HEK293 (cell line): ENCODE data around the gene PRKCE.
A peak's percentile ranks its signal among the peaks of the same experiment; 100 is the strongest.

Source experiments
- CTCF ChIA-PET: fragments of 350-600 bp; formaldehyde crosslinking; extraction: SDS; loops from one replicate; lab custom pipeline; 2021; ENCODE audit warnings: antibody characterized with exemption; lab: Yijun Ruan, JAX
- POLR2A ChIA-PET: fragments of 300-600 bp; formaldehyde crosslinking; extraction: SDS; loops from one replicate; lab custom pipeline; 2020; ENCODE audit warnings: antibody characterized with exemption, inconsistent platforms; lab: Yijun Ruan, JAX
- H3K27ac ChIP-seq: fragments of 200-500 bp; sonication (Bioruptor generic); 2 replicates; pipeline ENCODE4 v1.5.1; 2014; ENCODE audit warnings: low read depth, low read length, control low read depth, inconsistent platforms; ENCODE audit errors: extremely low read depth
- H3K36me3 ChIP-seq, 2 experiments: fragments of 200-500 bp in 1 of 2; sonication (Bioruptor generic) in 1 of 2; 1 replicate in 1 of 2; 2 replicates in 1 of 2; pipeline ENCODE4 v1.5.1; 2014 to 2017; ENCODE audit warnings: inconsistent platforms in 2 of 2, low read length in 2 of 2; ENCODE audit not compliant: control insufficient read depth in 2 of 2, insufficient read depth in 1 of 2
- H3K4me1 ChIP-seq: fragments of 200-500 bp; sonication (Bioruptor generic); 2 replicates; pipeline ENCODE4 v1.5.1; 2014; ENCODE audit warnings: mild to moderate bottlenecking, low read length, inconsistent platforms; ENCODE audit not compliant: control insufficient read depth, insufficient read depth
- H3K4me3 ChIP-seq: 2 replicates; pipeline ENCODE4 v1.5.1; 2011; ENCODE audit warnings: low read depth, mild to moderate bottlenecking, control low read depth, low read length, moderate library complexity
- H3K9me3 ChIP-seq: fragments of 200-500 bp; sonication (Bioruptor generic); 2 replicates; pipeline ENCODE4 v1.5.1; 2014; ENCODE audit warnings: low read depth, low read length, inconsistent platforms; ENCODE audit not compliant: control insufficient read depth, insufficient read depth
- MZF1 ChIP-seq: fragments of 450-650 bp; formaldehyde crosslinking; IDR thresholded peaks from 2 replicates; pipeline ENCODE4 v1.5.1; 2017; ENCODE audit warnings: missing biosample characterization, missing genetic modification characterization, borderline replicate concordance
- ZNF112 ChIP-seq: fragments of 450-650 bp; formaldehyde crosslinking; IDR thresholded peaks from 2 replicates; pipeline ENCODE4 v1.5.0; 2017; ENCODE audit warnings: missing biosample characterization, missing genetic modification characterization
- ZNF121 ChIP-seq: fragments of 450-650 bp; formaldehyde crosslinking; IDR thresholded peaks from 2 replicates; pipeline ENCODE4 v1.5.1; 2016; ENCODE audit warnings: missing biosample characterization, missing genetic modification characterization
- ZNF140 ChIP-seq: fragments of 450-650 bp; formaldehyde crosslinking; IDR thresholded peaks from 2 replicates; pipeline ENCODE4 v1.5.1; 2016; ENCODE audit warnings: missing biosample characterization, missing genetic modification characterization
- ZNF175 ChIP-seq: fragments of 450-650 bp; formaldehyde crosslinking; IDR thresholded peaks from 2 replicates; pipeline ENCODE4 v1.5.1; 2016; ENCODE audit warnings: missing biosample characterization, missing genetic modification characterization
- ZNF341 ChIP-seq: fragments of 450-650 bp; formaldehyde crosslinking; IDR thresholded peaks from 2 replicates; pipeline ENCODE4; 2016; ENCODE audit warnings: low read depth, missing biosample characterization, missing genetic modification characterization
- ZNF514 ChIP-seq: fragments of 450-650 bp; formaldehyde crosslinking; IDR thresholded peaks from 2 replicates; pipeline ENCODE4 v1.5.1; 2016; ENCODE audit warnings: missing biosample characterization, missing genetic modification characterization
- ZNF529 ChIP-seq: fragments of 450-650 bp; formaldehyde crosslinking; IDR thresholded peaks from 2 replicates; pipeline ENCODE4 v1.5.1; 2017; ENCODE audit warnings: missing genetic modification characterization, missing biosample characterization; ENCODE audit not compliant: insufficient replicate concordance
- ZNF558 ChIP-seq: fragments of 450-650 bp; formaldehyde crosslinking; IDR thresholded peaks from 2 replicates; pipeline ENCODE4 v1.5.1; 2016; ENCODE audit warnings: missing biosample characterization, missing genetic modification characterization
- ZNF626 ChIP-seq: fragments of 450-650 bp; sonication (Bioruptor Pico); formaldehyde crosslinking; IDR thresholded peaks from 2 replicates; pipeline ENCODE4 v1.5.1; 2018; ENCODE audit warnings: missing biosample characterization, missing genetic modification characterization, inconsistent platforms
- ZNF654 ChIP-seq: fragments of 450-650 bp; formaldehyde crosslinking; IDR thresholded peaks from 2 replicates; pipeline ENCODE4 v1.5.1; 2016; ENCODE audit warnings: low read depth, missing biosample characterization, missing genetic modification characterization
- ZNF660 ChIP-seq: fragments of 450-650 bp; IDR thresholded peaks from 2 replicates; pipeline ENCODE4 v1.5.1; 2018; ENCODE audit warnings: missing biosample characterization, mild to moderate bottlenecking, missing genetic modification characterization
- TF ChIP-seq, protein P1 (sequence below): fragments of 450-650 bp; formaldehyde crosslinking; IDR thresholded peaks from 2 replicates; pipeline ENCODE4 v1.5.1; 2016; ENCODE audit warnings: missing biosample characterization, missing genetic modification characterization
- TF ChIP-seq, protein P2 (sequence below): fragments of 450-650 bp; formaldehyde crosslinking; IDR thresholded peaks from 2 replicates; pipeline ENCODE4 v1.5.1; 2017; ENCODE audit warnings: missing biosample characterization, missing genetic modification characterization
- TF ChIP-seq, protein P3 (sequence below): fragments of 450-650 bp; formaldehyde crosslinking; IDR thresholded peaks from 2 replicates; pipeline ENCODE4 v1.5.1; 2017; ENCODE audit warnings: missing biosample characterization, missing genetic modification characterization
- TF ChIP-seq, protein P4 (sequence below): fragments of 450-650 bp; formaldehyde crosslinking; IDR thresholded peaks from 2 replicates; pipeline ENCODE4 v1.5.1; 2017; ENCODE audit warnings: missing biosample characterization, missing genetic modification characterization
- TF ChIP-seq, protein P5 (sequence below): IDR thresholded peaks from 2 replicates; pipeline ENCODE4 v1.6.1; 2011; ENCODE audit warnings: mild to moderate bottlenecking, low read depth, low read length, borderline replicate concordance
- TF ChIP-seq, protein P6 (sequence below): fragments of 450-650 bp; IDR thresholded peaks from 2 replicates; pipeline ENCODE4 v1.5.1; 2018; ENCODE audit warnings: missing biosample characterization, mild to moderate bottlenecking, missing genetic modification characterization

Gene PRKCE

DNA sequence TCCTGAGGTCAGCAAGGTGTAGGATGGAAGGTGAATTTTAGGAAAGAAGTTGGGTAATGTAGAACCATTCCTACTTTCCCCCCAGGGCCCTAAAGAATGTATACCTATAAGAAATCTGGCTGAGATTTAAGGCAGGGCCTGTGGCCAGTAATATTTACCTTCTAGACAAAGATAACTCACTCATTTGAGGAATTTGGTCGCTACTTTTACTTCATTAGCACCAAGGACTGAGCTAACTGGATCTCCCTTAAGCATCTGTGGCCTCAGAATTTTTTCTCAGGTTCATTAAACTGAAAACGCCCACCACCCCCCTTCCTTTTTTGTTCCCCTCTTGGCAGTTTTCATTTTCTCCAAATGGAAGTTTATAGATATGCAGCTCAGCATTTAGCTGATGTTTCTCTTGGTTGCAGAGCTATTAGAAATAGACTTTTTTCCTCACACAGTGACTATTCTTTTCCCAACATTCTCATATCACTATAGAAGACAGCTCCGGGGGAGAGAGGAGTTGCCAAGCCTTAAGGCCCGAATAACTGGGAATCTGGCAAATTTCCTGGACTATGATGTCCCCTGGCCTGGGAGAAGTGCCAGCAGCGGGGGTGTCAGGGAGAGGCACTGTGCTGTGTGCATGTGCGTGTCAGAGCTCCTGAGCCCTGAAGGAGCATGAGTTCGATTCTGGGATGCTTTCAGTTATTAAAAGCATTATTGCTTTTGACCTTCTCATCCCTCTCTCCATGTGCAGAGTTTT, 310.9 kb downstream of the PRKCE start (continued):
- TF ChIP-seq, protein P1, sequence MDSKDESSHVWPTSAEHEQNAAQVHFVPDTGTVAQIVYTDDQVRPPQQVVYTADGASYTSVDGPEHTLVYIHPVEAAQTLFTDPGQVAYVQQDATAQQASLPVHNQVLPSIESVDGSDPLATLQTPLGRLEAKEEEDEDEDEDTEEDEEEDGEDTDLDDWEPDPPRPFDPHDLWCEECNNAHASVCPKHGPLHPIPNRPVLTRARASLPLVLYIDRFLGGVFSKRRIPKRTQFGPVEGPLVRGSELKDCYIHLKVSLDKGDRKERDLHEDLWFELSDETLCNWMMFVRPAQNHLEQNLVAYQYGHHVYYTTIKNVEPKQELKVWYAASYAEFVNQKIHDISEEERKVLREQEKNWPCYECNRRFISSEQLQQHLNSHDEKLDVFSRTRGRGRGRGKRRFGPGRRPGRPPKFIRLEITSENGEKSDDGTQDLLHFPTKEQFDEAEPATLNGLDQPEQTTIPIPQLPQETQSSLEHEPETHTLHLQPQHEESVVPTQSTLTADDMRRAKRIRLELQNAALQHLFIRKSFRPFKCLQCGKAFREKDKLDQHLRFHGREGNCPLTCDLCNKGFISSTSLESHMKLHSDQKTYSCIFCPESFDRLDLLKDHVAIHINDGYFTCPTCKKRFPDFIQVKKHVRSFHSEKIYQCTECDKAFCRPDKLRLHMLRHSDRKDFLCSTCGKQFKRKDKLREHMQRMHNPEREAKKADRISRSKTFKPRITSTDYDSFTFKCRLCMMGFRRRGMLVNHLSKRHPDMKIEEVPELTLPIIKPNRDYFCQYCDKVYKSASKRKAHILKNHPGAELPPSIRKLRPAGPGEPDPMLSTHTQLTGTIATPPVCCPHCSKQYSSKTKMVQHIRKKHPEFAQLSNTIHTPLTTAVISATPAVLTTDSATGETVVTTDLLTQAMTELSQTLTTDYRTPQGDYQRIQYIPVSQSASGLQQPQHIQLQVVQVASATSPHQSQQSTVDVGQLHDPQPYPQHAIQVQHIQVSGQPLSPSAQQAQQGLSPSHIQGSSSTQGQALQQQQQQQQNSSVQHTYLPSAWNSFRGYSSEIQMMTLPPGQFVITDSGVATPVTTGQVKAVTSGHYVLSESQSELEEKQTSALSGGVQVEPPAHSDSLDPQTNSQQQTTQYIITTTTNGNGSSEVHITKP, result peak; percentile 45; the same call in 1 of the 2 replicates
- TF ChIP-seq, protein P2, sequence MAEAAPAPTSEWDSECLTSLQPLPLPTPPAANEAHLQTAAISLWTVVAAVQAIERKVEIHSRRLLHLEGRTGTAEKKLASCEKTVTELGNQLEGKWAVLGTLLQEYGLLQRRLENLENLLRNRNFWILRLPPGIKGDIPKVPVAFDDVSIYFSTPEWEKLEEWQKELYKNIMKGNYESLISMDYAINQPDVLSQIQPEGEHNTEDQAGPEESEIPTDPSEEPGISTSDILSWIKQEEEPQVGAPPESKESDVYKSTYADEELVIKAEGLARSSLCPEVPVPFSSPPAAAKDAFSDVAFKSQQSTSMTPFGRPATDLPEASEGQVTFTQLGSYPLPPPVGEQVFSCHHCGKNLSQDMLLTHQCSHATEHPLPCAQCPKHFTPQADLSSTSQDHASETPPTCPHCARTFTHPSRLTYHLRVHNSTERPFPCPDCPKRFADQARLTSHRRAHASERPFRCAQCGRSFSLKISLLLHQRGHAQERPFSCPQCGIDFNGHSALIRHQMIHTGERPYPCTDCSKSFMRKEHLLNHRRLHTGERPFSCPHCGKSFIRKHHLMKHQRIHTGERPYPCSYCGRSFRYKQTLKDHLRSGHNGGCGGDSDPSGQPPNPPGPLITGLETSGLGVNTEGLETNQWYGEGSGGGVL (tag by site-specific recombination), result no peak
- TF ChIP-seq, protein P3, sequence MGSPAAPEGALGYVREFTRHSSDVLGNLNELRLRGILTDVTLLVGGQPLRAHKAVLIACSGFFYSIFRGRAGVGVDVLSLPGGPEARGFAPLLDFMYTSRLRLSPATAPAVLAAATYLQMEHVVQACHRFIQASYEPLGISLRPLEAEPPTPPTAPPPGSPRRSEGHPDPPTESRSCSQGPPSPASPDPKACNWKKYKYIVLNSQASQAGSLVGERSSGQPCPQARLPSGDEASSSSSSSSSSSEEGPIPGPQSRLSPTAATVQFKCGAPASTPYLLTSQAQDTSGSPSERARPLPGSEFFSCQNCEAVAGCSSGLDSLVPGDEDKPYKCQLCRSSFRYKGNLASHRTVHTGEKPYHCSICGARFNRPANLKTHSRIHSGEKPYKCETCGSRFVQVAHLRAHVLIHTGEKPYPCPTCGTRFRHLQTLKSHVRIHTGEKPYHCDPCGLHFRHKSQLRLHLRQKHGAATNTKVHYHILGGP, result no peak
- TF ChIP-seq ZNF558 (tag by site-specific recombination), result no peak
- TF ChIP-seq, protein P4, sequence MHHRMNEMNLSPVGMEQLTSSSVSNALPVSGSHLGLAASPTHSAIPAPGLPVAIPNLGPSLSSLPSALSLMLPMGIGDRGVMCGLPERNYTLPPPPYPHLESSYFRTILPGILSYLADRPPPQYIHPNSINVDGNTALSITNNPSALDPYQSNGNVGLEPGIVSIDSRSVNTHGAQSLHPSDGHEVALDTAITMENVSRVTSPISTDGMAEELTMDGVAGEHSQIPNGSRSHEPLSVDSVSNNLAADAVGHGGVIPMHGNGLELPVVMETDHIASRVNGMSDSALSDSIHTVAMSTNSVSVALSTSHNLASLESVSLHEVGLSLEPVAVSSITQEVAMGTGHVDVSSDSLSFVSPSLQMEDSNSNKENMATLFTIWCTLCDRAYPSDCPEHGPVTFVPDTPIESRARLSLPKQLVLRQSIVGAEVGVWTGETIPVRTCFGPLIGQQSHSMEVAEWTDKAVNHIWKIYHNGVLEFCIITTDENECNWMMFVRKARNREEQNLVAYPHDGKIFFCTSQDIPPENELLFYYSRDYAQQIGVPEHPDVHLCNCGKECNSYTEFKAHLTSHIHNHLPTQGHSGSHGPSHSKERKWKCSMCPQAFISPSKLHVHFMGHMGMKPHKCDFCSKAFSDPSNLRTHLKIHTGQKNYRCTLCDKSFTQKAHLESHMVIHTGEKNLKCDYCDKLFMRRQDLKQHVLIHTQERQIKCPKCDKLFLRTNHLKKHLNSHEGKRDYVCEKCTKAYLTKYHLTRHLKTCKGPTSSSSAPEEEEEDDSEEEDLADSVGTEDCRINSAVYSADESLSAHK (tag by site-specific recombination), result peak; percentile 66
- no peak for TF ChIP-seq ZNF140 (tag by site-specific recombination)
- peak; percentile 66; the same call in 1 of the 2 replicates for TF ChIP-seq ZNF660 (tag by site-specific recombination)

DNA sequence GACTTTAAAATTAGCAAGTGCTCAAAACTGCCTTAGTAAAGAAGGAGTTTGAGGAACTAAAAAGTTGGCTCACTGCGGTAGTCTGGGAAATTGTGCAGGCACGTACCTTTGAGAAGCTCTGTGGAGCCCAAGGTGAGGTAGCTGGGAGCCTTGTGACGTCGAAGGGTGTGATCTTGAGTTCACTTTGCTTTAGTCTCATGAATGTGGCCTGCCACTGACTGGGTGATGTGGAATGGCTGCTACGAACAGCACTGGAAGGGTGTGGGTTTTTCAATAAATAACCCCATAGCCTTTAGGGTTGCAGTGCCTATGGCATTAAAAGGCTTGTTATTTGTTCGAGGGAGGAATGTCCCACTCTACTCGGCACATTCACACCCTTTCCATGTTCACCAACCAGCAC, 312.3 kb downstream of the PRKCE start:
- peaks cover 23% of the 10 kb centered on the region for H3K4me1 ChIP-seq
- no peaks in the 10 kb centered on the region for H3K36me3 ChIP-seq
- H3K4me3 ChIP-seq, result no peak overlapping the region
- CTCF ChIA-PET, result interaction anchor here (0.9 kb wide), 1 partner anchor 208 kb away, joined by 5 read pairs; no protein-coding TSS in a partner anchor
- H3K27ac ChIP-seq, result no peak overlapping the region
- POLR2A ChIA-PET, result no interaction called here
- no peaks in the 10 kb centered on the region for H3K9me3 ChIP-seq
- no peak for TF ChIP-seq ZNF175
- TF ChIP-seq ZNF626 (tag by site-specific recombination), result no peak
- TF ChIP-seq ZNF514 (tag by site-specific recombination), result no peak
- TF ChIP-seq, protein P5, sequence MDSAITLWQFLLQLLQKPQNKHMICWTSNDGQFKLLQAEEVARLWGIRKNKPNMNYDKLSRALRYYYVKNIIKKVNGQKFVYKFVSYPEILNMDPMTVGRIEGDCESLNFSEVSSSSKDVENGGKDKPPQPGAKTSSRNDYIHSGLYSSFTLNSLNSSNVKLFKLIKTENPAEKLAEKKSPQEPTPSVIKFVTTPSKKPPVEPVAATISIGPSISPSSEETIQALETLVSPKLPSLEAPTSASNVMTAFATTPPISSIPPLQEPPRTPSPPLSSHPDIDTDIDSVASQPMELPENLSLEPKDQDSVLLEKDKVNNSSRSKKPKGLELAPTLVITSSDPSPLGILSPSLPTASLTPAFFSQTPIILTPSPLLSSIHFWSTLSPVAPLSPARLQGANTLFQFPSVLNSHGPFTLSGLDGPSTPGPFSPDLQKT, result no peak
- no peak for TF ChIP-seq ZNF654 (tag by site-specific recombination)
- TF ChIP-seq, protein P1, result no peak
- TF ChIP-seq ZNF112 (tag by site-specific recombination), result no peak
- TF ChIP-seq ZNF121 (tag by site-specific recombination), result no peak
- TF ChIP-seq, protein P6, sequence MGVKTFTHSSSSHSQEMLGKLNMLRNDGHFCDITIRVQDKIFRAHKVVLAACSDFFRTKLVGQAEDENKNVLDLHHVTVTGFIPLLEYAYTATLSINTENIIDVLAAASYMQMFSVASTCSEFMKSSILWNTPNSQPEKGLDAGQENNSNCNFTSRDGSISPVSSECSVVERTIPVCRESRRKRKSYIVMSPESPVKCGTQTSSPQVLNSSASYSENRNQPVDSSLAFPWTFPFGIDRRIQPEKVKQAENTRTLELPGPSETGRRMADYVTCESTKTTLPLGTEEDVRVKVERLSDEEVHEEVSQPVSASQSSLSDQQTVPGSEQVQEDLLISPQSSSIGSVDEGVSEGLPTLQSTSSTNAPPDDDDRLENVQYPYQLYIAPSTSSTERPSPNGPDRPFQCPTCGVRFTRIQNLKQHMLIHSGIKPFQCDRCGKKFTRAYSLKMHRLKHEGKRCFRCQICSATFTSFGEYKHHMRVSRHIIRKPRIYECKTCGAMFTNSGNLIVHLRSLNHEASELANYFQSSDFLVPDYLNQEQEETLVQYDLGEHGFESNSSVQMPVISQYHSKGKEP, result no peak
- TF ChIP-seq ZNF529, result no peak
- no peak for TF ChIP-seq ZNF341
- TF ChIP-seq MZF1 (tag by site-specific recombination), result no peak
